ENCODE data around the gene ZFAND2A.

GRCh38 chr7:1124816-1125602 lies 35.0 kb downstream of the ZFAND2A start:
- TF ChIP-seq CTCF (conservative IDR thresholded peaks at IDR 0.05) = no peak
- TF ChIP-seq EZH2 (IDR thresholded peaks at IDR 0.05; ENCODE audit: low read depth) = no peak

All from PC-9 (cell line).